B cell (primary cell): Measurements from ENCODE around the gene AUTS2. TPM values are rescaled to one million over a fixed set of nuclear protein-coding genes. Genes with fewer than 3 reads are reported as not detected.

Experiments
- ATAC-seq: fragments of 200-7000 bp; cut with Tn5 transposase; one replicate; pipeline ENCODE4 v1.10.0; 2021; ENCODE audit warnings: low read depth, mild to moderate bottlenecking, moderate number of reproducible peaks, moderate library complexity
- CTCF ChIA-PET: fragments of 350-600 bp; sonication (Branson Sonifier 250); formaldehyde crosslinking; loops from one replicate; lab custom pipeline; 2021; ENCODE audit warnings: antibody characterized with exemption, inconsistent platforms; lab: Charles Lee
- POLR2A ChIA-PET: fragments of 350-600 bp; sonication (Branson Sonifier 250); formaldehyde crosslinking; loops from one replicate; lab custom pipeline; 2021; ENCODE audit warnings: antibody characterized with exemption; lab: Charles Lee
- DNase-seq: peaks from one replicate; pipeline ENCODE4 v3.0.0; 2013
- H2AFZ ChIP-seq: 2 replicates; pipeline ENCODE4 v1.6.1; 2012; ENCODE audit warnings: mild to moderate bottlenecking, low read depth, low read length; ENCODE audit not compliant: insufficient read depth, poor library complexity, severe bottlenecking
- H3K27ac ChIP-seq, 2 donors: 1 replicate in 1 of 2; 2 replicates in 1 of 2; pipeline ENCODE4 v1.5.1; 2012 to 2013; ENCODE audit warnings: low read length in 2 of 2, mild to moderate bottlenecking in 2 of 2, moderate library complexity in 1 of 2
- H3K27me3 ChIP-seq, 4 experiments: fragments of 200-600 bp in 1 of 4; sonication (generic) in 1 of 4; replicated peaks in 1 of 4; 1 replicate in 2 of 4; 2 replicates in 2 of 4; pipeline versions ENCODE4 v1.6.1 to v1.7.0; 2013 to 2016; ENCODE audit warnings: low read length in 3 of 4, mild to moderate bottlenecking in 2 of 4, mixed read lengths in 1 of 4, moderate library complexity in 1 of 4; ENCODE audit not compliant: insufficient read depth in 4 of 4, control insufficient read depth in 3 of 4; ENCODE audit errors: control extremely low read depth in 1 of 4
- H3K36me3 ChIP-seq, 2 experiments: replicated peaks in 1 of 2; 1 replicate in 1 of 2; 2 replicates in 1 of 2; pipeline versions ENCODE4 v1.6.1 to v1.7.1; 2013; ENCODE audit warnings: low read length in 1 of 2; ENCODE audit not compliant: insufficient read depth in 2 of 2, control insufficient read depth in 1 of 2; ENCODE audit errors: control extremely low read depth in 1 of 2, extremely low read depth in 1 of 2
- H3K4me1 ChIP-seq, 2 donors: fragments of 200-600 bp in 1 of 2; sonication (generic) in 1 of 2; 1 replicate in 1 of 2; 2 replicates in 1 of 2; pipeline versions ENCODE4 v1.5.1 to v1.6.1; 2013 to 2017; ENCODE audit warnings: low read length in 2 of 2; ENCODE audit not compliant: control insufficient read depth in 2 of 2, insufficient read depth in 2 of 2
- H3K4me2 ChIP-seq: replicated peaks from 2 replicates; pipeline ENCODE3; 2012; ENCODE audit warnings: mild to moderate bottlenecking, low read depth, low read length; ENCODE audit not compliant: poor library complexity, severe bottlenecking
- H3K4me3 ChIP-seq, 5 experiments: fragments of 200-600 bp in 1 of 5; sonication (generic) in 1 of 5; 1 replicate in 3 of 5; 2 replicates in 2 of 5; pipeline versions ENCODE4 v1.5.1 to v1.7.0; 2011 to 2016; ENCODE audit warnings: low read length in 4 of 5, mild to moderate bottlenecking in 4 of 5, low read depth in 2 of 5, control low read depth in 1 of 5, moderate library complexity in 1 of 5; ENCODE audit not compliant: insufficient read depth in 1 of 5; ENCODE audit errors: control extremely low read depth in 1 of 5, extremely low read depth in 1 of 5
- H3K79me2 ChIP-seq: fragments of 200-600 bp; sonication (generic); one replicate; pipeline ENCODE4 v1.6.0; 2016; ENCODE audit warnings: low read length; ENCODE audit not compliant: control insufficient read depth, insufficient read depth
- H3K9ac ChIP-seq: fragments of 200-600 bp; sonication (generic); 2 replicates; pipeline ENCODE4 v1.6.1; 2017; ENCODE audit warnings: mild to moderate bottlenecking, low read length, moderate library complexity
- H3K9me3 ChIP-seq, 3 donors: one replicate each; pipeline versions ENCODE4 v1.6.1 to v1.7.1; 2013; ENCODE audit warnings: low read length in 2 of 3; ENCODE audit not compliant: control insufficient read depth in 2 of 3, insufficient read depth in 1 of 3; ENCODE audit errors: control extremely low read depth in 1 of 3
- H4K20me1 ChIP-seq: 2 replicates; pipeline ENCODE4 v1.6.0; 2012; ENCODE audit warnings: mild to moderate bottlenecking, low read length; ENCODE audit not compliant: insufficient read depth, control insufficient read depth, poor library complexity, severe bottlenecking
- H3K27ac Mint-ChIP-seq: one replicate; pipeline ENCODE4 v1.8.0; 2021; ENCODE audit warnings: mixed read lengths
- H3K27me3 Mint-ChIP-seq: one replicate; pipeline ENCODE4 v1.8.0; 2021; ENCODE audit warnings: mixed read lengths
- H3K4me1 Mint-ChIP-seq: one replicate; pipeline ENCODE4 v1.8.0; 2021; ENCODE audit warnings: mixed read lengths
- H3K4me3 Mint-ChIP-seq: one replicate; pipeline ENCODE4 v1.8.0; 2021; ENCODE audit warnings: mixed read lengths
- H3K9me3 Mint-ChIP-seq: one replicate; pipeline ENCODE4 v1.8.0; 2022; ENCODE audit warnings: mixed read lengths; ENCODE audit not compliant: insufficient read depth
- EZH2 ChIP-seq: IDR thresholded peaks from 2 replicates; pipeline ENCODE4 v1.6.1; 2012; ENCODE audit warnings: borderline replicate concordance, low read depth, mild to moderate bottlenecking, moderate library complexity, low read length; ENCODE audit not compliant: insufficient read depth, poor library complexity, severe bottlenecking
- whole genome bisulfite sequencing: methylation state at CpG from one replicate; pipeline ENCODE4 v1.1.5; 2013; ENCODE audit warnings: missing lambda C conversion rate; ENCODE audit not compliant: insufficient coverage; 5-methylcytosine and 5-hydroxymethylcytosine counted together
- intact Hi-C: fragments of 100-400 bp; cut with micrococcal nuclease; formaldehyde crosslinking; loops from one replicate; pipeline ENCODE4 v1.10.0; 2022
- polyA plus RNA-seq: library from polyadenylated mRNA; depleted of rRNA; stranded (reverse); fragments of >200 nt; gene quantifications from 2 replicates; pipeline ENCODE4 v1.2.3, GENCODE V29; 2012
- total RNA-seq, 2 donors: library from RNA; stranded (reverse); fragments of 120-200 nt in 1 of 2; gene quantifications; 1 replicate in 1 of 2; 2 replicates in 1 of 2; pipeline versions ENCODE4 v1.2.3 to v1.2.4, GENCODE V29; 2013 to 2022
- TF ChIP-seq, protein P1 (sequence below): fragments of 200-600 bp; IDR thresholded peaks from one replicate; pipeline ENCODE4 v1.8.0; 2022; ENCODE audit warnings: antibody characterized with exemption, mild to moderate bottlenecking

Gene AUTS2
- total and polyA plus RNA-seq, 2 donors (not counting 1 experiment from before 2014, with no cell fraction given): 22.3 to 35.0 TPM

- intact Hi-C loops: no loop called here
- no peak overlapping the region for H2AFZ ChIP-seq
- H3K79me2 ChIP-seq: no peaks in the 10 kb centered on the region
- no peaks in the 10 kb centered on the region for H3K9me3 Mint-ChIP-seq
- ChIA-PET CTCF (no interaction called here), POLR2A (no interaction called here)
- ATAC-seq (no peak), DNase-seq (no peak)
- peaks cover 0 to 6% of the 10 kb centered on the region in 2 experiments for H3K36me3 ChIP-seq
- no peak overlapping the region for H3K4me3 ChIP-seq
- no peak overlapping the region for H3K9ac ChIP-seq
- no peak overlapping the region for H3K27ac Mint-ChIP-seq
- H3K4me1 Mint-ChIP-seq: no peaks in the 10 kb centered on the region
- H3K4me3 Mint-ChIP-seq: no peak overlapping the region
- no peaks in the 10 kb centered on the region for H3K4me1 ChIP-seq
- peaks cover 0 to 9% (median 0%) of the 10 kb centered on the region in 3 donors for H3K9me3 ChIP-seq
- no peaks in the 10 kb centered on the region for H4K20me1 ChIP-seq
- H3K4me2 ChIP-seq: no peak overlapping the region
- no peaks in the 10 kb centered on the region for H3K27me3 Mint-ChIP-seq
- no peaks in the 10 kb centered on the region for H3K27me3 ChIP-seq
- TF ChIP-seq EZH2: no peak
- TF ChIP-seq, protein P1, sequence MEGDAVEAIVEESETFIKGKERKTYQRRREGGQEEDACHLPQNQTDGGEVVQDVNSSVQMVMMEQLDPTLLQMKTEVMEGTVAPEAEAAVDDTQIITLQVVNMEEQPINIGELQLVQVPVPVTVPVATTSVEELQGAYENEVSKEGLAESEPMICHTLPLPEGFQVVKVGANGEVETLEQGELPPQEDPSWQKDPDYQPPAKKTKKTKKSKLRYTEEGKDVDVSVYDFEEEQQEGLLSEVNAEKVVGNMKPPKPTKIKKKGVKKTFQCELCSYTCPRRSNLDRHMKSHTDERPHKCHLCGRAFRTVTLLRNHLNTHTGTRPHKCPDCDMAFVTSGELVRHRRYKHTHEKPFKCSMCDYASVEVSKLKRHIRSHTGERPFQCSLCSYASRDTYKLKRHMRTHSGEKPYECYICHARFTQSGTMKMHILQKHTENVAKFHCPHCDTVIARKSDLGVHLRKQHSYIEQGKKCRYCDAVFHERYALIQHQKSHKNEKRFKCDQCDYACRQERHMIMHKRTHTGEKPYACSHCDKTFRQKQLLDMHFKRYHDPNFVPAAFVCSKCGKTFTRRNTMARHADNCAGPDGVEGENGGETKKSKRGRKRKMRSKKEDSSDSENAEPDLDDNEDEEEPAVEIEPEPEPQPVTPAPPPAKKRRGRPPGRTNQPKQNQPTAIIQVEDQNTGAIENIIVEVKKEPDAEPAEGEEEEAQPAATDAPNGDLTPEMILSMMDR: no peak
- 100% methylated on average over 1 of the region's 1 CpG for WGBS
- H3K27ac ChIP-seq: no peak overlapping the region
Measured at GRCh38 chr7:70554646-70555045, 956.4 kb downstream of the AUTS2 start.

DNA sequence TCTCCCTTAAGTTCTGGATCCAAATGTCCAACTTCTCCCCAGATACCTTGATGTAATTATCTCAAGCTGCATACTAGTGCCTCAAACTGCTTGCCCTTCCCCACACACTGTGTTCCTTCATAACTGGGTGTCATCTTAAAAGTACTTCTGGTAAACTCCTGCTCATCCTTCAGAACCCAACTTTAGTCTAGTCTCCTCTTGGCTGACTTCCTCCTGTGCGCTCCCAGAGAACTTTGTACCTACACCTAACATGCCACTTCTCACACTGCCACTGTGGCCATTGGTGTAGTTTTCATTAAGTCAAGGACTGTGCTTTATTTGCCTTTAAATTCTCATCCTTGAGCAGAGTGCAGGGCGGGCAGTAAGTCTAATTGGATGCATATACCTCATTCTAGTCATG, 958.5 kb downstream of the AUTS2 start:
- POLR2A ChIA-PET: no interaction called here
- no peak overlapping the region for H3K4me2 ChIP-seq
- intact Hi-C loops: no loop called here
- H3K4me3 ChIP-seq: no peak overlapping the region
- ATAC-seq (no peak), DNase-seq (no peak)
- Mint-ChIP-seq H3K4me3 (no peak overlapping the region), H3K27me3 (no peaks in the 10 kb centered on the region), H3K9me3 (no peaks in the 10 kb centered on the region), H3K27ac (no peak overlapping the region), H3K4me1 (no peaks in the 10 kb centered on the region)
- no peak overlapping the region for H2AFZ ChIP-seq
- H3K79me2 ChIP-seq: no peaks in the 10 kb centered on the region
- CTCF ChIA-PET: no interaction called here
- no peaks in the 10 kb centered on the region for H3K4me1 ChIP-seq
- H3K9ac ChIP-seq: no peak overlapping the region
- TF ChIP-seq, protein P1: no peak
- TF ChIP-seq EZH2: no peak
- H3K36me3 ChIP-seq: peaks cover 0 to 6% of the 10 kb centered on the region in 2 experiments
- H4K20me1 ChIP-seq: no peaks in the 10 kb centered on the region
- WGBS: 60% methylated on average over 1 of the region's 2 CpGs
- H3K27ac ChIP-seq: no peak overlapping the region
- H3K9me3 ChIP-seq: peaks cover 0 to 9% (median 0%) of the 10 kb centered on the region in 3 donors
- no peaks in the 10 kb centered on the region for H3K27me3 ChIP-seq
